AG04450 (cell line): ENCODE data around the gene MELTF. TPM values are rescaled to one million over a fixed set of nuclear protein-coding genes. Genes with fewer than 3 reads are reported as not detected.

ENCODE experiments used
- CTCF ChIA-PET: fragments of 300-600, 350-600 bp; formaldehyde crosslinking; extraction: SDS; loops from one replicate; lab custom pipeline; 2022; ENCODE audit warnings: antibody characterized with exemption, inconsistent platforms; lab: Charles Lee
- POLR2A ChIA-PET: fragments of 350-600 bp; formaldehyde crosslinking; extraction: SDS; loops from one replicate; lab custom pipeline; 2021; ENCODE audit warnings: antibody characterized with exemption, inconsistent platforms; lab: Yijun Ruan, JAX
- DNase-seq: peaks from one replicate; pipeline ENCODE4 v3.0.0-alpha.2; 2011; ENCODE audit warnings: low read depth, low spot score
- H3K27ac ChIP-seq: one replicate; pipeline ENCODE4 v1.5.1; 2012; ENCODE audit warnings: low read depth, low read length, control low read depth
- H3K27me3 ChIP-seq: one replicate; pipeline ENCODE4 v1.6.0; 2012; ENCODE audit warnings: low read length; ENCODE audit not compliant: control insufficient read depth, insufficient read depth
- H3K4me3 ChIP-seq: 2 replicates; pipeline ENCODE4 v1.5.1; 2011; ENCODE audit warnings: mild to moderate bottlenecking, low read depth, low read length, control low read depth
- H3K9me3 ChIP-seq: 2 replicates; pipeline ENCODE4 v1.5.1; 2012; ENCODE audit warnings: low read length; ENCODE audit not compliant: control insufficient read depth, insufficient read depth
- CTCF ChIP-seq: IDR thresholded peaks from 2 replicates; pipeline ENCODE4 v1.5.1; 2011; ENCODE audit warnings: low read depth, low read length, control low read depth, inconsistent platforms
- polyA plus RNA-seq: library from polyadenylated mRNA; depleted of rRNA; stranded (reverse); fragments of >200 nt; gene quantifications from 2 replicates; pipeline ENCODE4 v1.2.3, GENCODE V29; 2011

MELTF gene
- polyA plus RNA-seq, 1 experiment: 0.55 TPM

GRCh38 chr3:197009532-197010019 is 20.0 kb downstream of the MELTF start:
- H3K27ac ChIP-seq: no peak overlapping the region
- TF ChIP-seq CTCF: no peak
- POLR2A ChIA-PET: no interaction called here
- H3K4me3 ChIP-seq: no peak overlapping the region
- CTCF ChIA-PET: interaction anchor here (0.6 kb wide), 1 partner anchor 33 kb away, joined by 3 read pairs; no protein-coding TSS in a partner anchor
- peaks cover 7% of the 10 kb centered on the region for H3K27me3 ChIP-seq
- DNase-seq: no peak
- no peaks in the 10 kb centered on the region; the same call in 1 of the 2 replicates for H3K9me3 ChIP-seq

- ChIA-PET POLR2A (no interaction called here), CTCF (interaction anchor here (1.0 kb wide), 1 partner anchor 21 kb away, joined by 4 read pairs; the partner anchor contains the start of gene MELTF)
- no peak for TF ChIP-seq CTCF
Observed at GRCh38 chr3:197008436-197009209, 21.0 kb downstream of the MELTF start.

GRCh38 chr3:197007953-197008352 is 21.7 kb downstream of the MELTF start:
- ChIA-PET POLR2A (no interaction called here), CTCF (no interaction called here)
- no peak for DNase-seq
- Histone ChIP-seq H3K9me3 (no peaks in the 10 kb centered on the region; the same call in 1 of the 2 replicates), H3K27me3 (peaks cover 4% of the 10 kb centered on the region), H3K27ac (no peak overlapping the region), H3K4me3 (no peak overlapping the region)
- TF ChIP-seq CTCF: no peak

More at GRCh38 chr3:197008436-197009209, 21.0 kb downstream of the MELTF start:
- Histone ChIP-seq H3K27me3 (peaks cover 4% of the 10 kb centered on the region), H3K27ac (no peak overlapping the region), H3K9me3 (no peaks in the 10 kb centered on the region; the same call in 1 of the 2 replicates), H3K4me3 (no peak overlapping the region)
- DNase-seq: no peak

GRCh38 chr3:197007296-197007940 is 22.2 kb downstream of the MELTF start:
- TF ChIP-seq CTCF: no peak
- H3K27ac ChIP-seq: no peak overlapping the region
- CTCF ChIA-PET: no interaction called here
- H3K27me3 ChIP-seq: peaks cover 4% of the 10 kb centered on the region
- DNase-seq: no peak
- no peaks in the 10 kb centered on the region; the same call in 1 of the 2 replicates for H3K9me3 ChIP-seq
- POLR2A ChIA-PET: no interaction called here
- no peak overlapping the region for H3K4me3 ChIP-seq
